Mucosa of descending colon (tissue), 3 donors: ENCODE results near the gene SPTBN5. TPM values are rescaled to one million over a fixed set of nuclear protein-coding genes. Genes with fewer than 3 reads are reported as not detected.

Experiments
- ATAC-seq: fragments of 200-7000 bp; cut with Tn5 transposase; one replicate; pipeline ENCODE4 v1.9.1; 2020; ENCODE audit warnings: mild to moderate bottlenecking, moderate library complexity
- DNase-seq, 3 donors: peaks; one replicate each; pipeline ENCODE4 v3.0.0-alpha.2; 2020
- H3K36me3 ChIP-seq: fragments of 200-600 bp; one replicate; pipeline ENCODE4 v1.8.0; 2021; ENCODE audit warnings: low read depth, mild to moderate bottlenecking
- H3K4me1 ChIP-seq: fragments of 200-600 bp; one replicate; pipeline ENCODE4 v1.8.0; 2021; ENCODE audit warnings: low read depth, mild to moderate bottlenecking
- H3K4me3 ChIP-seq: fragments of 200-600 bp; one replicate; pipeline ENCODE4 v1.8.0; 2021; ENCODE audit warnings: mild to moderate bottlenecking
- H3K9me3 ChIP-seq: fragments of 200-600 bp; one replicate; pipeline ENCODE4 v1.8.0; 2021; ENCODE audit warnings: mild to moderate bottlenecking
- intact Hi-C, 2 donors: fragments of 100-400 bp; cut with DNase I in 1 of 2; cut with micrococcal nuclease in 1 of 2; formaldehyde crosslinking; loops; one replicate each; pipeline versions ENCODE4 v1.11.0 to v1.11.1; 2022; cut with DNase I, micrococcal nuclease
- total RNA-seq, 3 donors: library from RNA; stranded (reverse); fragmentation: NEBNext Ultra II Directional in 2 of 3; extraction: Animal tissue kit (Norgen Biotek cat#: 25700) in 2 of 3; gene quantifications; one replicate each; pipeline versions ENCODE4 v1.2.1 to v1.2.4, GENCODE V29; 2021 to 2023
- TF ChIP-seq, protein P1 (sequence below): fragments of 200-600 bp; IDR thresholded peaks from one replicate; pipeline ENCODE4 v1.8.0; 2022; ENCODE audit warnings: antibody characterized with exemption, mild to moderate bottlenecking
- donor health status: DM: no; HTN: no; CAD: no; lungs with moderate emphysema.
- donor health status: DM: no; HTN: no; CAD: no.
- donor health status: DM: no; HTN: yes; CAD: no.

Gene SPTBN5
- total RNA-seq, 3 donors from 2014 or later: 0.36 to 2.2 (median 0.87) TPM

- Histone ChIP-seq H3K4me1 (no peaks in the 10 kb centered on the region), H3K36me3 (no peaks in the 10 kb centered on the region), H3K9me3 (no peaks in the 10 kb centered on the region), H3K4me3 (no peak overlapping the region)
- ATAC-seq (no peak), DNase-seq (no peak)
- intact Hi-C loops: no loop called here
- TF ChIP-seq, protein P1, sequence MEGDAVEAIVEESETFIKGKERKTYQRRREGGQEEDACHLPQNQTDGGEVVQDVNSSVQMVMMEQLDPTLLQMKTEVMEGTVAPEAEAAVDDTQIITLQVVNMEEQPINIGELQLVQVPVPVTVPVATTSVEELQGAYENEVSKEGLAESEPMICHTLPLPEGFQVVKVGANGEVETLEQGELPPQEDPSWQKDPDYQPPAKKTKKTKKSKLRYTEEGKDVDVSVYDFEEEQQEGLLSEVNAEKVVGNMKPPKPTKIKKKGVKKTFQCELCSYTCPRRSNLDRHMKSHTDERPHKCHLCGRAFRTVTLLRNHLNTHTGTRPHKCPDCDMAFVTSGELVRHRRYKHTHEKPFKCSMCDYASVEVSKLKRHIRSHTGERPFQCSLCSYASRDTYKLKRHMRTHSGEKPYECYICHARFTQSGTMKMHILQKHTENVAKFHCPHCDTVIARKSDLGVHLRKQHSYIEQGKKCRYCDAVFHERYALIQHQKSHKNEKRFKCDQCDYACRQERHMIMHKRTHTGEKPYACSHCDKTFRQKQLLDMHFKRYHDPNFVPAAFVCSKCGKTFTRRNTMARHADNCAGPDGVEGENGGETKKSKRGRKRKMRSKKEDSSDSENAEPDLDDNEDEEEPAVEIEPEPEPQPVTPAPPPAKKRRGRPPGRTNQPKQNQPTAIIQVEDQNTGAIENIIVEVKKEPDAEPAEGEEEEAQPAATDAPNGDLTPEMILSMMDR: no peak
Observed at GRCh38 chr15:41849204-41849603, 44.6 kb downstream of the SPTBN5 start.

- intact Hi-C loops: no loop called here
- DNase-seq: no peak
- Histone ChIP-seq H3K9me3 (no peaks in the 10 kb centered on the region), H3K4me3 (no peak overlapping the region), H3K4me1 (no peaks in the 10 kb centered on the region), H3K36me3 (no peaks in the 10 kb centered on the region)
- no peak for ATAC-seq
- TF ChIP-seq, protein P1: no peak
Observed at GRCh38 chr15:41848631-41849030, 45.2 kb downstream of the SPTBN5 start.

GRCh38 chr15:41847981-41848380, 45.9 kb downstream of the SPTBN5 start:
- intact Hi-C loops: no loop called here
- ATAC-seq (no peak), DNase-seq (no peak)
- Histone ChIP-seq H3K36me3 (no peaks in the 10 kb centered on the region), H3K4me3 (no peak overlapping the region), H3K4me1 (no peaks in the 10 kb centered on the region), H3K9me3 (no peaks in the 10 kb centered on the region)
- TF ChIP-seq, protein P1: no peak

DNA sequence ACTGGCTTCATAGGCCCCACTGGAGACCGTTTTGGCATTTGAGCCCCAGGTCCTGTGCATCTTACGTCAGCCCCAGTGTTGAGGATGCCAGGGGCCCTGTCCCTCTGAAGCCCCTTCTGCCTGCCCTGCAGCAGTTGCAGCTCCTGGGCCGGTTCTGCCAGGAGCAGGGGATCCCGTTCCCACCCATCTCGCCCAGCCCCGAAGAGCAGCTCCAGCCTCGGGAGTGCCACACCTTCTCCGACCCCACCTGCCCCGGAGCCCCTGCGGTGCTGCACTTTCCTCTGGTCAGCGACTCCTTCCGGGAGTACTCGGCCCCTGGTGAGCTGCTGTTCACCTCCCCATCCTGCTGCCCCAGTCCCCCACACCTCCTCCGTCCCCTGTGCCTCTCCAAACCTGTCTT, 46.6 kb downstream of the SPTBN5 start:
- Histone ChIP-seq H3K4me1 (no peaks in the 10 kb centered on the region), H3K4me3 (no peak overlapping the region), H3K36me3 (no peaks in the 10 kb centered on the region), H3K9me3 (no peaks in the 10 kb centered on the region)
- intact Hi-C loops: no loop called here
- ATAC-seq (no peak), DNase-seq (no peak)
- TF ChIP-seq, protein P1: no peak

- H3K36me3 ChIP-seq: no peaks in the 10 kb centered on the region
- intact Hi-C loops: no loop called here
Observed at GRCh38 chr15:41844814-41845213, 49.0 kb downstream of the SPTBN5 start.

More at GRCh38 chr15:41844814-41845213, 49.0 kb downstream of the SPTBN5 start:
- no peak for ATAC-seq
- DNase-seq: no peak
- TF ChIP-seq, protein P1: no peak
- no peaks in the 10 kb centered on the region for H3K9me3 ChIP-seq
- H3K4me1 ChIP-seq: no peaks in the 10 kb centered on the region
- no peak overlapping the region for H3K4me3 ChIP-seq
